Endometrial microvascular endothelial cells (primary cell): ENCODE measurements around the gene EIF1AX. TPM values are rescaled to one million over a fixed set of nuclear protein-coding genes. Genes with fewer than 3 reads are reported as not detected.
"Not testable (repeated sequence)": the region's sequence is repeated elsewhere in the genome, so short reads cannot be mapped to it uniquely, and the experiment has no call there.

Source experiments
- in situ Hi-C: cut with HindIII; loops from 2 replicates; pipeline ENCODE4 v1.10.0; 2017; ENCODE audit warnings: low sequenced_read_pairs, low pct_unique_long_range_greater_than_20kb; ENCODE audit errors: inconsistent ontology term
- total RNA-seq: library from RNA; depleted of rRNA; stranded (reverse); fragments of >200 nt; gene quantifications from one replicate; pipeline ENCODE4 v1.2.3, GENCODE V29; 2015; ENCODE audit errors: inconsistent ontology term

Gene EIF1AX, protein sequence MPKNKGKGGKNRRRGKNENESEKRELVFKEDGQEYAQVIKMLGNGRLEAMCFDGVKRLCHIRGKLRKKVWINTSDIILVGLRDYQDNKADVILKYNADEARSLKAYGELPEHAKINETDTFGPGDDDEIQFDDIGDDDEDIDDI
- total RNA-seq, result 81.5 TPM

DNA sequence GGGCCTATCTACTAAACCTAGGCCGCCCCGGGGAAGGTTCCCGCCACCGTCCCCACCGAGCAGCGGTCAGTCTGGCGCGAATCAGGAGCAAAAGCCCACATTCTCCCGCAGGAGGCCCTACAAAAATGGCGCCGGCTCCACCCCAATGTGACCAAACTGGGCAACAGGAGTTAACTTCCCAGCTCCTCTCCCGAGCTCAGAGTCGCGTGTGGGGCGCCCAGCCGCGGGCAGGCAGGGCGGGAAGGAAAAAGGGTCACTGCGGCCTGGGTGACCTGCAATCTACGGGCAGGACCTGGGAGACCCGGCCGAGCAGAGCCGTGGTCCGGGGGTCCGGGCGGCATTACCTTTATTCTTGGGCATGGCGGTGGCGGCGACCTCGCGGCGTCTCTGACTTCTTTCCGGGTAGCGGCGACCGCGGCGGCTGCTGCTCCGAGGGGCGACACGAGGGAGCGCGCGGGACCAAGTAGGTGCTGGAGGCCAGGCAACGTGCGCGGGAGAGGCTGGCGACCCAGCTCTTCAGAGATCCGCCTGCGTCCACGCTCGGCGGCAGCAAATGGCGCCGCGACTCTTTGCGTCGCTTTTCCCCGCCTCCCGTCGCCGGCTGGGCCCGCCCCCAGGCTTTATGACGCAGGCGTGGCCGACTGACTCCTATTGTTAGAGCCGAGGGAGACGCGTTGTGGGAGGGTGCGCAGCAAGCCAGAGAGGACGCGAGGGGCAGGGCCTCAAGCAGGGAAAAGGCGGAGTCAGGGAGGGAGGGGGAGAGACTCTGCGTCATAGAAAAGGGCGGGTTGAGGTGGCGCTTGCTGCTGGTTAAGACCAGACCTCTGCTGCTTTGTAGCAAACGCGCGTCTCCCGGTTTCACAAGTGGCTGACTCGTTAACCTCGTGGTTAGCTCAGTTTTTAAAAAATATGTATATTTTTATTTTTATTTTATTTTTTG, at the start of gene EIF1AX:
Gene EIF1AX (minus strand): TSS at position 558 of the 940 bp plus-strand sequence. CDS start 198 bp downstream, at position 360.
- in situ Hi-C loops, result no loop called here

DNA sequence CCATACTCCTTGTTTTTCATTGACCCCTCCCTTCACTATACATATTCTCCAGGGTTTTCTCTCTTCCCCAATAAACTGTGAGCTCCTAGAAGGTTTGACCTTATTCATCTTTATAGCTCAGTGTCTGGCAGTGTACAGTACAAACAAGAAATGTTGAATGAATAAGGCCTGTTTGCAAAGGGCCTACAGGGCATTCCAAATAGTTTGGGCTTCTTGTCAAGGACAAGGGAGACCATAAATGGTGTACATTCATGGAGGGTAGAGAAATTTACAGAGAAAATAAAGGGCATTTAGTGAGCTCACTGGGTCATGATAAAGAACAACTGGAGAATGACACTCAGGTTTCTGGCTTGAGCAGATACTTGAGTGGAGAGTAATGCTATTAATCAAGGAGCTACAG, 47.5 kb upstream of the EIF1AX start:
- in situ Hi-C loops, result no loop called here

DNA sequence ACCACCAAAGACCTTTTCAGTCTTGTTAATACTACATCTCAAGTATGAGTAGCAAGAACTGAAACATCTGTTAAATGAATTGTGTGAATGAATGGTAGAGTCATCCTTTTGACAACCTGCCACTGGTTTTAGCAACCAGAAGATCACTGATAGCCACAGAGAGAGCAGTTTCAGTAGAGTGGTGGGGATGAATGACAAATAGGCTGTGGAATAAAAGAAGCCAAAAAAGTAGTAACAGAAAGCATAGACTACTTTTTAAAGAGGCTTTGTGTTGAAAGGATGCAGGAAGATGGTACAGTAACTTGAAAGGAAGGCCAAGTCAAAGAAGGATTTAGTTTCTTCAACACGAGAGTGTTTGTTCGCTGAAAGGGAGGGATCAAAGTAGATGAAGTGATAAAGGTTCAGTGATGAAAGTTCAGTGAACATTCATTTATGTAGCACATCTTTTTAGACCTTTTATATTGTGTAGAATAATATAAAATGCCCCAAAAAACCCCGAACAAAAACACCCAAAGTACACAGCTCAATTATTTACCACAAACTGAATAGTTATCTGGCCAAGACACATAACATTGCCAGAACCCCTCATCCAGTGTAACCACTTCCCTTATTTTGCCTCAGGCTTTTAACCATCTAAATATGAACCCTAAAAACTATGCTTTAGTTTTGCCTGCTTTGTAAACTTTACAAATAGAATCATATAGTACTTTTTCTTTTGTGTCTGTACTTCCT, 40.1 kb upstream of the EIF1AX start:
- in situ Hi-C loops, result no loop called here

DNA sequence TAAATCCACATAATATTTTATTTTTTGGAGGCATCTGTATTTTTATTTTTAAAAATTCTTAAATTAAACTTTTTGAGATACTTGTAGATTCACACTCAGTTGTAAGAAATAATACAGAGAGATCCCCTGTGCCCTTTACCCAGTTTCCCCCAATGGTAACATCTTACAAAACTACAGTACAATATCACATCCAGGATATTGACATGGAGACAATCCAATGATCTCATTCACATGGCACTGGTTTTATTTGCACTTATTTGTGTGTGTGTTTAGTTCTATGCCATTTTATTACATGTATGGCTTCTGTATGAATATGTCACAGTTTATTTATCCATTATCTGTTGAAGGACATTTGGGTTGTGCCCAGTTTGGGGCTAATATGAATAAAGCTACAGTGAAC, 35.5 kb upstream of the EIF1AX start:
- in situ Hi-C loops, result no loop called here

DNA sequence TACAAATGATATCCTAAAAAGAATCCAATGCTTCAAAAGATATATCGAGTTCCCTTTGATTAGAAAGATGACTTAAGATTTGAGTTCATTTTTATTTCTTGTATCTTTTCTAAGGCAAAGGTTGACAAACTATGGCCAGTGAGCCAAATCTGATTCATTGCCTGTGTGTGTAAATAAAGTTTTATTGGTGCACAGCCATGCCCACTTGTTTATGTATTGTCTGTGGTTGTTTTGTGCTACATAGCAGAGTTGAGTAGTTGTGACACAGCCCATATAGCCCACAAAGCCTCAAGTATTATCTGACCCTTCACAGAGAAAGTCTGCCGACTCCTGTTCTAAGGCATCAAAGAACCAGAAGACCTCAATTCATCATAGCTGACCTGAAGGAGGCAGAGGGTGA, 32.2 kb upstream of the EIF1AX start:
- in situ Hi-C loops, result no loop called here

DNA sequence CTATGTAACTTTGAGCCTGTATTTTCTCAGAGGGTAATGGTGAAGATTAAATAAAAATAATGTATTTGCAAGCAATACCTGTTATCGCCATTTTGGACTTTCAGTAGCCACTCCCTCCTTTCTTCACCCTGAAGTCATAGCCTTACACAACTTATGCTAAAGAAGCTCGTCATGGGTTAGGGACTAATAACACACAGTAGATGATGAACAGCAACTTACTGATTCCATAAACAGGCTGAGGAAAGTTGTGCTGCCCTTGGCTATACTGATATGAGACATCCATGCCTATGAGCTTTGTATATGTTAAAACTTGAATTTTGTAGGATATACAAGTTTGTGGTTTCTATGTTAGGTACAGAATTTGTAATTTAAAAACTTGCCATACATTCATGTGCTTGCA, 31.7 kb upstream of the EIF1AX start:
- in situ Hi-C loops, result no loop called here

DNA sequence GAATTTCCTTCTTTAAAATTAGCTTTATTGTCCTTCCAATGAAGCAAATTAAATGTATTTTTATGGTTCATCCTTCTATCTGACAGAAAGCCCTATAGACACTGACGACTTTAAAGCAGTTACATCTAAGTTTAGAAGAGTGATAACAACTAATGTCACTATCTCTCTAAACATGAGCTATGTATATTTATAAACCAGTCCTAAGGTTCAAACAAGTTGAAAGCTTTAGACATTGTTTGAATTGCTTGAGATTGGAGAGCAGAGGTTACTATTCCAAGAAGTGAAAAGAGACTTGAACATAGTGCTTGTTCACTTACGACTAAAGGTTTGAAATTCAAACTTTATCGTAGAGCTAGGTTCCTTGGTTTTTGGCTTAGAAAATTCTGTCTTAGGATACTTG, 30.2 kb upstream of the EIF1AX start:
- in situ Hi-C loops, result no loop called here

DNA sequence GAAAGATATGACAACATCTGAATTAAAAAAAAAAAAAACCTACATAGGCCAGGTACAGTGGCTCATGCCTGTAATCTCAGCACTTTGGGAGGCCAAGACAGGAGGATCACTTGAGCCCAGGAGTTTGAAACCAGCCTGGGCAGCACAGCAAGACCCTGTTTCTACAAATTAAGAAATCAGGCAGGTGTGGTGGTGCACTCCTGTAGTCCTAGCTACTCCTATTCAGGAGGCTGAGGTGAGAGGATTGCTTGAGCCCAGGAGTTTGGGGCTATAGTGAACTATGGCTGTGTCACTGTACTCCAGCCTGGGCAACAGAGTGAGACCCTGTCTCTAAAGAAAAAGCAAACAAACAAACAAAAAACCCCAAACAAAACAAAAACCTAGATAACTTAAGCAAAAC, 20.9 kb upstream of the EIF1AX start:
- in situ Hi-C loops, result not testable (repeated sequence)

DNA sequence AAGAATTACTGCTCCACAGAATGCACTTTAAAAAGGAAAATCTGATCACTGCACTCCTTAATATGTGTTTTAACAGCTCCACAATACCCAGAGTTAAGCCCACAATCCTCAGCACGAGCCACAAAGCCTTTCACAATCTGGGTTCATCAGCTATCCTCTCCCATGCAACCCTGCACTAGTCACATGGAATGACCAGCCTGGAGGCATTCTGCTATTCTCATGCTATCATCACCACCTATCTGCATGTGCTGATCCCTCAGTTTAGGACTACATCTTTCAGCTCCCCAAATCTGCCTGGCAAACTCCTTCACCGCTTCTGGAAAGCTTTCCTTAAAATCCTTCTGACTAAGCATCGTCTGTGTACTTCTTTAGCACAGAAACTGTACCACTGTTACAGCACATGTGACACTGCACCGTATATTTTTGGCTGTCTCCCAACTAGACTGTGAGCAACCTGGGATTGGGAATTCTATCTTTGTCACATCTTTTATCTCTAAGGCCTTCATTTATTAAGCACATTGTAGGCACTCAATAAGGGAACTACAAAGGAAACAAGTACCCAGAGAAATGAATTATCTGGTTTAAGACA, 18.3 kb upstream of the EIF1AX start:
- in situ Hi-C loops, result no loop called here

DNA sequence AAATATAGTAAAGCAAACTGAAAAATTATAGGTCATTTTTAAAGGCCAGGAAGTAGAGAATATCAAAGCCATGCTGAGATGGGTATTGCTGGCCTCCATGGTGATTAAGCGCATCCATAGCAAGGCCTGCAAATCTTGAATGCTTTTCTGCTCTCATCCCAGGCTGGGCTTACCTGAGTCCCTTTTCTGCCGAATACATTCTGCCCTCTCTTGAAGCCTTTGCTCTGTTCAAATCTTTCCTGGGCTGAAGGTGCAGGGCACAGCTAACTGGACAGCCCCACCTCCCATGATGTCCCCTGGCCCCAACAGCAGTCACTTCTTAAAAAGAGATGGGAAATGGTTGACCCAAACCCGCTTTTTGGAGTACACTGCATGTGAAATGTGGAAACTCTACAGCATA, 10.1 kb upstream of the EIF1AX start:
- in situ Hi-C loops, result no loop called here

DNA sequence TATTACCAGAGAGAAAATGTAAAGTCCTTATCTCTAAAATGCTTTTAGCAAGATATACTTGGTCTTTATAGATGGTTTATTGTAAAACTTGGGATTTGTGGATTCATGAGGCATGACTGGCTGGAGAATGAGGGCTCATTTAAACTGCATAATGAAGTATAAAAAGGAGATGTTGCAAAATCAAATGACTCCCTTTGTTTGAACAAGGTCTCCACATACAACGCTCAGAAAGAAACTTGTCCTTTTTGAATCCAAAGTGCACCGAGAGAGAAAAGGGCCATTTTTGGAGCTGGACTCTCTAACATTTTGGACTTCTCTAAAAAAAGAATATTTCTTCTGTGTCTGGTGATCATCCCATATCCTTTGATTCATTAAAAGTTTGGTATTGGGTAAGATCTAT, 7.7 kb upstream of the EIF1AX start:
- in situ Hi-C loops, result no loop called here

DNA sequence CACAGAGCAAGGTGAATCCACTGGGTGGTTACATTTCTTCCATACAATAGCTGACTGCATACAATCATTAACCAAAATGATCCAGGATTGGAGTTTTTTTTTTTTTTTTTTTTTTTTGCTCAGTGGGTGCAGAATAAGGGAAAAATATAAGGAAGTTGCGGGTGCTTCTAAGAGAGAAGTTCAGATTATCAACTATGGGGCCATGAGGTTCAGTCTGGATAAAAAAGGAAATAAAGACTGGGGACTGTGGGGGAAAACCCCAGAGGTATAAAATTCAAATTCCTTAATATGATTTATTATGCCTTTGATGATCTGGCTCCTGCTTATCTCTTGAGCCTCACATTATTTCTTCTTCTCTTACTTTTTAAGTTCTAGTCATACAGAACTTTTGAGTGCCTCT, 5.9 kb upstream of the EIF1AX start:
- in situ Hi-C loops, result no loop called here

DNA sequence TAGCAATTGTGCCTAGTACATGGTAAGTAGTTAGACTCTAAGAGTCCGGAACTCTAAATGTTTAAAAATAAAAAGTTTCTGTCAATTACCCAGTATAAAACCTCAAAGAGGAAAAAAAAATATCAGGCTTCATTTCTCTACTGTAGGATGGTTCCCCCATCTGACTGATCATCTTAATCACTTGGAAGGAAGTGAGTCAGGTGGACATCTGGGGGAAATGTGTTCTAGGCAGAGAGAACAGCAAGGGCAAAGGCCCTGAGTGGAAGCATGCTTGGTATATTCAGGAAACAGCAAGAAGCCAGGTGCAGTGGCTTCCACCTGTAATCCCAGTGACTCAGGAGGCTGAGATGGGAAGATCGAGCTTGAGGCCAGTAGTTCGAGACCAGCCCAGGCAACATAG, 2.9 kb upstream of the EIF1AX start:
- in situ Hi-C loops, result no loop called here

DNA sequence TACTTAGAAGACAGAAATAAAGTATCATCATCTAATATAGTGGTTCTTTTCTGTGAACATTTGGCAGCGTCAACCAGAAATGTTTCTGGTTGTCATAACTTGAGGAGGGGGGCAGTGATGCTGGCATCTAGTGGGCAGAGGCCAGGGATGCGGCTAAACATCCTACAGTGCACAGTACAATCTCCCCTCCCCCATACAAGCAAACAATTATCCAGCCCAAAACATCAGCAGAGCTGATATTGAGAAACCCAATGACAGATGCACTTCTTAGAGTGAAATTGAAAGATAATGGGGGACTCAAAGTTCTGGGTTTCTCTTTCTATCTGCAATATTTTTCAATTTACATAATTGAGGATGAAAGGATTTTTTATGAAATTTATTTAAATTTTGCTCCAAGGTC, 1.9 kb upstream of the EIF1AX start:
- in situ Hi-C loops, result no loop called here

DNA sequence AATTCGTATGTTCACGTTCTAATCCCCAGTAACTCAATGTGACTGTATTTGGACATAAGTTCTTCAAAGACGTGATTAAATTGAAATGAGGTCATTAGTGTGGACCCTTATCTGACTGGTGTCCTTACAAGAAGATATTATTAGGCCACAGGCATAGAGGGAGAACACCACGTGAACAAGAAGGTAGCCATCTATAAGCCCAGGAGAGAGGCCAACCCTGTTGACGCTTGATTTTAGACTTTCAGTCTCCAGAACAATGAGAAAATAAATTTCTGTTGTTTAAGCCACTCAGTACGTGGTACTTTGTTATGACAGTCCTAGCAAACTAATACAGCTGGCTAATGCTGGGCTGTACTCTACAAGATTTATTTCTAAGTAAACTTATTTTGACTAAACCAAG, 1.5 kb upstream of the EIF1AX start:
- in situ Hi-C loops, result no loop called here

DNA sequence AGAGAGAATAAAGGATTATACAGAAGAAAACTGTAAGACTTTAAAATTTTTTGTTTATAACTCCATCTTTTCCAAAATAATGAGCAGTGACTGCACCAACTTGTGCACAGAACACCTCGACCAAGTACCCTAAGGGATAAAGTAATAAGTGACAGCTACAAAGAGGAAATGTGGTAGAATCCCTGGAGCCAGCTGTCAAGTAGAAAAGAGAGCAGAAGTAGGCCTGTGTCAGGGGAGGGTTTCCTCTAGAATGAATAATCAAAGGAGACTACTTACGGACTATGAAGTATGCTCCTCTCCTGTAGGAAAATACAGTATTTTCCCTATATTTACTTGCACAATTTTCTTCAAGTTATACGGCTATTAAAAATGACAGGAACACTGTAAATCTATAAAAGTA, 1.2 kb downstream of the EIF1AX start:
- in situ Hi-C loops, result no loop called here

DNA sequence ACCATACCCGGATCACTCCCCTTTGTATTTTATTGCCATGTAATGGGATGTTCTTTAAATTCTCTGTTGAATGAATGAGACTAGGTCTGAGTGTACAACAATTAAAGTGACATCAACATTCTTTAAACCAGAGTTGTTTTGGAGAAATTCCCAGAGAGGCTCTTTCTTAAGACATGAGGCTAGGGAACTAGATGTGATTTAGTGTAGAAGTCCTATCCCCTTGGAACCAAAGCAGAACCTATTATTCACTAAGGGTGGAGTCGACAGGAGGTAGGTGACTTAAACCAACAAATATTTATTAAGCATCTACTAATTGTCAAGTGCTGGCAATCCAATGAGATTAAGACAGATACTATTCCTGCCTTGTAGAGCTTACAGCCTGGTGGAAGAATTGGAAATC, 1.7 kb downstream of the EIF1AX start:
- in situ Hi-C loops, result no loop called here

DNA sequence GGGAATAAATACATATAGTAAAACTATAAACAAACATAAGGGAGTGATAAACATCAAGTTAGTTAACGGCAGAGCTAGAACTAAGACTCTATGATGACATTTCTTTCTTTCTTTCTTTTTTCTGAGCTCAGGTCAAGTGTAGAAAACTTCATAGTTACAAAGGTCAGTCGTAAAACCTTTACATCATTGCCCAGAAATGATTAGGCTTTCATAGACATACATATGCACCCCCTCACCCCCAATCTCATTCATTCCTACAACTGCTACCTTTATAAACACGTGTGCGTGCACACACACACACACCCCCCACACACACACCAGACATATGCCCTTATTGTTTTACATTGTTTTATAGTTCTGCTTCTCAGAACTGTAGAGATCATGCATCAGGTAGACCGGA, 5.7 kb downstream of the EIF1AX start:
- in situ Hi-C loops, result no loop called here

DNA sequence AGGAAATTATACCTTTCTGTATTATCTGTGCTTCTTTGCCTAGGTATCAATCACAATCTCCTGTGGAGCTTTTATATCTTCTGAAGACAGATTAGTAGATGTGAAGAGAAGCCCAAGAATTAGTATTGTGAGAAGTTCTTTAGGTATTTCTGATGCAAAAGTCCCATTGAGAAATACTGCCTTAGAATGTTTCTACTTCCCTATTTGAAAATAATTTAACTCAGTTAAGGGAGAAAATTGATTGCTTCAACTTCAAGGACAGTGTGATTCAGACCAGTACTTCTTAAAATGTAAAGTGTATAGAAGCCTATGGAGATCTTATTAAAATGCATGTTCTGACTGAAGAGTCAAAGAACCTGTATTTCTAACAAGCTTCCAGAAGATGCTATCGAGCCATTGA, 9.0 kb downstream of the EIF1AX start:
- in situ Hi-C loops, result no loop called here

DNA sequence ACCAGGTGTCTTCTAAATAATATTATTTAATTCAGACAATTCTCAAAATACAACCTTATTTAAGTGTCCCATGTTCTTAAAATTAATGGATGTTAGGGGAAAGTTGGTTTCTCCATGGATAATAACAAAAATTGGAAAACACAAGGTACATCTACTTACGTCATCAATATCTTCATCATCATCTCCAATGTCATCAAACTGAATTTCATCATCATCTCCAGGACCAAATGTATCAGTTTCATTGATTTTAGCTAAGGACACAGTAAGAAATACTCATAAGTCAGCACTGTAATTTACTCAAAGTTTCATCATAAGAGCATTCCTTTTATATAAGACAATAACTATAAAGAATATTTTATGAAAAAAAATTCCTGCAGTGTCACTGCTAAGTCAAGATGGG, 11.3 kb downstream of the EIF1AX start:
- in situ Hi-C loops, result no loop called here
